Measurements from ENCODE around the gene FKBP14.
"Not testable (repeated sequence)": the region's sequence is repeated elsewhere in the genome, so short reads cannot be mapped to it uniquely, and the experiment has no call there.

Gene FKBP14

GRCh38 chr7:29991937-29992336, 34.6 kb downstream of the FKBP14 start:
- no peak for DNase-seq (ENCODE audit: low read depth, low spot score)

- no peak for DNase-seq (ENCODE audit: low read depth, low spot score)
Observed at GRCh38 chr7:29990931-29991330, 35.6 kb downstream of the FKBP14 start.

DNA sequence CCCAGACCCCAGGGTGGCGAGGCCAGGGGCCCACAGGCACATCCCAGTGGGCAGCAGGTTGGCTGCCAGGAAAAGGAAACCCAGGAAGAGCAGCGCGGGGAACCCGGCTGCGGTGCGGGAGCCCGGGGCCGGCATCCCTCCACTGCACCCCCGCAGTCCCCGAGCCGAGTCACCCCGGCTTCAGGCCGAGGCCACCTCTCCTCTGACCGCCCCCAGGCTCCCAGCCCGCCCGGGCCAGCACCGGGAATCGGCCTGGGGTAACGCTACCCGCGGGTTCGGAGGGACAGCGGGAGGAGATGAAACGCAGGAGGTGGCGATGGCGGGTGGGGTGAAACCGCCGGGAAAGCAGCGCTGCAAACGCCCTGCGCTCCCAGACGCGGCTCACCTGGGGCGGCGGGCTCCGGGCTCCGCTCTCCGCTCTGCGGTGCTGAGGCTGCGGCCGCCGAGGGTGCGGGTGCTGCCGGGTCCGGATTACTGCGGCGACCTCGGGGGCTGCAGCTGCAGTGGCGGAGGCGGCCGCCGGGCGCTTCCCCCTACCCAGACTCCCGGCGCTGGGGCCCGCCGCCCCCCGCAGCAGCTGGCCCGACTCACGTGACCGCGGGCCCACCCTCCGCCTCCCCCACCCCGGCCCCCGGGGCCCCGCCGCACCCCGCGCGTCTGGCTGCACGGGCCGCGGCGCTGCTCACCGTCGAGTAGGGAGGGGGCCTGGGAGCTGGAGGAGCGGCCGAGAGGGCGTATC, 37.1 kb downstream of the FKBP14 start, which contains the start of gene SCRN1:
SCRN1 (minus strand) TSS at position 545 of the 739 bp plus-strand sequence. CDS start 20,734 bp downstream, outside the sequence.
- no peak for DNase-seq (ENCODE audit: low read depth, low spot score)

- no peak for DNase-seq (ENCODE audit: low read depth, low spot score)
Observed at GRCh38 chr7:29988424-29989256, 37.9 kb downstream of the FKBP14 start.

GRCh38 chr7:29987811-29988317, 38.6 kb downstream of the FKBP14 start:
- no peak for DNase-seq (ENCODE audit: low read depth, low spot score)

GRCh38 chr7:29987083-29987482, 39.4 kb downstream of the FKBP14 start:
- DNase-seq (ENCODE audit: low read depth, low spot score) = no peak

GRCh38 chr7:29980151-29980550, 46.4 kb downstream of the FKBP14 start:
- DNase-seq (ENCODE audit: low read depth, low spot score) = no peak

- no peak for DNase-seq (ENCODE audit: low read depth, low spot score)
Observed at GRCh38 chr7:29977886-29978651, 48.4 kb downstream of the FKBP14 start.

- no peak for DNase-seq (ENCODE audit: low read depth, low spot score)
Observed at GRCh38 chr7:29976673-29977415, 49.7 kb downstream of the FKBP14 start.

DNA sequence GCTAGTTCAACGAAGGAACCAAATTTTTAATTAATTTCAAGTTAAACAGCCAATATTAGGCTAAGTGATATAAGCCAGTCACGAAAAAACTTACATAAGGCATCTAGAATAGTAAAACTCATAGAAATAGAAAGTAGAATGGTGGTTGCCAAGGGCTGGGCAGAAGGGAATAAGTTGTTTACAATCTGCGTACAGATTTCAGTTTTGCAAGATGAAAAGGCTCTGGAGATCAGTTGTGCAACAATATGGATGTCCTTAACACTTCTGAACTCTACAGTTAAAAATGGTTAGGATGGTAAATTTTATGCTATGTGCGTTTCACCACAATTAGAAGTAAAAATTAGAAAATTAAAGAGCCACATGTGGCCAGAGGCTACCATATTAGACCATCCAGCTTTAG, 50.2 kb downstream of the FKBP14 start:
- DNase-seq (ENCODE audit: low read depth, low spot score) = no peak

DNA sequence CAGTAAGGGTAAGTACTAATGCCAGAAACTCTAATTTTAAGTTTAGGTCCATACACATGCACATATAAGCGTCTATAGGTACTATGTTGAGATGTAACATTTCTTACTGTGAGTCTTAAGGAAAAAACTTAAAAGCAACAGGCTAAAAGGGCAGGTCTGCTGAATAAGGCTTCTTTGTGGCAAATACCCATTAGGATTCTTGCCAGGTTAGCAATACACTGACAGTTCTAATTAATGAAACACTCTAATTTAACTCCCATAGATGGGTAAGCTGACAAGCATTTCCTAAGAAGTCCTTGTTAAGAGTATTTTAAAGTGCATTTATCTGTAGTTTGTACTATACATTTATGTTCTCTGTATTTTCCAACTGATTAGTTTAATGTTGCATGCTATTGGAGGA, 50.9 kb downstream of the FKBP14 start:
- no peak for DNase-seq (ENCODE audit: low read depth, low spot score)

DNA sequence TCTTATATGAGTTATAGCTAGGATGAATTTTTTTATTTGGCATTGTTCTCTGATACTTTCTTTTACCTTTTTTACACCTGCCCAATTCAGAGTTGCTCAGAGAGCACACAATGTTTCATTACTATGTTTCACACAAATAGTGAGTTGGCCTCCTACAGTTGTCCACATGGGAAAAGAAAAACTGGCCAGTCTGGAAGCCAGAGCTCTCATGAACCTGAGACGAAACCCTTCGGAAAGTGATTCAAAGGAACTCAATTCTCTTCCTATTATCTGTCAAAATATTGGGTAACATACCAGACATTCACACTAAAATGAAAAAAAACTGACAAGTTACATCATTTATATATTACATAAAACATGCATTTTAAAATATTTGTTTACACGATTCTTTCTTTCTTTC, 52.2 kb downstream of the FKBP14 start:
- DNase-seq (ENCODE audit: low read depth, low spot score) = no peak

DNA sequence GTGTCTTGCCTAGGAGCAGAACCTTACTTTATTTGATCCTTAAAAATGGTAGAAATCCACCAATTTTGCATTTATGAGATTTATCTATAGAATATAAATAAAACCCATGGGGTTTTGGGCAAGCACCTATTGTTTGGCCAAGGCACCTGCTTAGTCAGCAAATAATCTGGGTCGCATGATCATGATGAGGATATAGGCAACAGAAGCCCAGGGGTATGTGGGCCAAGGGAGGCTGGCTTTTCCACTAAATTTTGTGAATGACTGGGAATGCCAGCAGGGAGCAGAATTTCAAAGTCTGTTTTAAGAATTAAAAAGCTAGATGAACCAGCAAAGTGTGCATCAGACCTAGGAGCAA, 54.2 kb downstream of the FKBP14 start:
- DNase-seq (ENCODE audit: low read depth, low spot score) = no peak

GRCh38 chr7:29971566-29972314, 54.8 kb downstream of the FKBP14 start:
- no peak for DNase-seq (ENCODE audit: low read depth, low spot score)

DNA sequence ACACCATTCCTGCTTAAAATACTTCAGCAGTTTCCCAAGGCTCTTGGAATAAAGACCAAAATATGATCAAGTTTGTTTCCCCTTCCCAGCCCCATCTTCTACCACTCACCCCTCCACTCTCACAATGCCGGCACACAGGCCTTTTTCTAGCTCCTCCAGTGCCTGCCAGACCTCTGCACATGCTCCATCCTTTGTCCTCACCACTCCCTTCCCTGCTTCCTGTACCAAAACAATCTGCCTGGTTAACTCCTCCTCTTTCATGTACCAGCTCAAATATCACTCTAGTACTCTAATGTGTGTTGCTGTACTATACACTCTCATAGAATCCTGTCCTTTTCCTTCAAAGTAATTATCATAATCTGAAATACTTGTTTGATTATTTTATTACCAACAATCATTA, 56.3 kb downstream of the FKBP14 start:
- DNase-seq (ENCODE audit: low read depth, low spot score) = no peak

GRCh38 chr7:29969738-29970137, 56.8 kb downstream of the FKBP14 start:
- no peak for DNase-seq (ENCODE audit: low read depth, low spot score)

GRCh38 chr7:29968683-29969395, 57.7 kb downstream of the FKBP14 start:
- DNase-seq (ENCODE audit: low read depth, low spot score) = no peak

- DNase-seq (ENCODE audit: low read depth, low spot score) = no peak
Observed at GRCh38 chr7:29965030-29965429, 61.5 kb downstream of the FKBP14 start.

DNA sequence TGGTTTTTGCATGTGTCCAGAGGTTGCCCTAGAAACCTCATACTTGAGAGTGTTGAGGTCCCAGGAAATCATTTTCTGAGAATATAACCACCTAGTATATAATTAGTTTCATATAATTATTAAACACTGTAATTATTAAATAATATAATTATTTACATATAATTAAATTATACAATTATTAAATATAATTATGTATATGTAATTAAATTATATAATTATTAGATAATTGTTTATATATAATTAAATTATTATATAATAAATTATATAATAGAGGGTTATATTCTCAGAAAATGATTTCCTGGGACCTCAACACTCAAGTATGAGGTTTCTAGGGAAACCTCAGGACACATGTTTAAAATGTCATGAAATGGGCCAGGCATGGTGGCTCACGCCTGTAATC, 64.5 kb downstream of the FKBP14 start:
- no peak for DNase-seq (ENCODE audit: low read depth, low spot score)

DNA sequence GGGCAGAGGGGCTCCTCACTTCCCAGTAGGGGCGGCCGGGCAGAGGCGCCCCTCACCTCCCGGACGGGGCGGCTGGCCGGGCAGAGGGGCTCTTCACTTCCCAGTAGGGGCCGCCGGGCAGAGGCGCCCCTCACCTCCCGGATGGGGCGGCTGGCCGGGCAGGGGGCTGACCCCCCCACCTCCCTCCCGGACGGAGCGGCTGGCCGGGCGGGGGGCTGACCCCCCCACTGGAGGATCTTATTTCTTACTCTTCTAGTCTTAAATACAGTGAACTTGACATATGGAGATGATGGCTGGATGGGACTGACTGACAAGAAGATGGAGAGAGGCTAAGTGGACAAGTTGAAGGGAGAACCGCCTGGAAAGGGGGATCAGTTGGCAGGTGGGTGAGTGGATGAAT, 64.9 kb downstream of the FKBP14 start:
- DNase-seq (ENCODE audit: low read depth, low spot score) = not testable (repeated sequence)

All from activated CD4-positive, CD25-positive, alpha-beta regulatory T cell treated with anti-CD3 and anti-CD28 coated beads, Interleukin-2, amount 50 U/mL, for 16 hours (primary cell).